ENCODE results near the gene CD2BP2. TPM values are rescaled to one million over a fixed set of nuclear protein-coding genes. Genes with fewer than 3 reads are reported as not detected.

CD2BP2 gene
- total and polyA plus RNA-seq, 2 of the 8 experiments (the other 6 are each of a cell fraction or from before 2014, with no cell fraction given) = 22.4 to 55.3 TPM

DNA sequence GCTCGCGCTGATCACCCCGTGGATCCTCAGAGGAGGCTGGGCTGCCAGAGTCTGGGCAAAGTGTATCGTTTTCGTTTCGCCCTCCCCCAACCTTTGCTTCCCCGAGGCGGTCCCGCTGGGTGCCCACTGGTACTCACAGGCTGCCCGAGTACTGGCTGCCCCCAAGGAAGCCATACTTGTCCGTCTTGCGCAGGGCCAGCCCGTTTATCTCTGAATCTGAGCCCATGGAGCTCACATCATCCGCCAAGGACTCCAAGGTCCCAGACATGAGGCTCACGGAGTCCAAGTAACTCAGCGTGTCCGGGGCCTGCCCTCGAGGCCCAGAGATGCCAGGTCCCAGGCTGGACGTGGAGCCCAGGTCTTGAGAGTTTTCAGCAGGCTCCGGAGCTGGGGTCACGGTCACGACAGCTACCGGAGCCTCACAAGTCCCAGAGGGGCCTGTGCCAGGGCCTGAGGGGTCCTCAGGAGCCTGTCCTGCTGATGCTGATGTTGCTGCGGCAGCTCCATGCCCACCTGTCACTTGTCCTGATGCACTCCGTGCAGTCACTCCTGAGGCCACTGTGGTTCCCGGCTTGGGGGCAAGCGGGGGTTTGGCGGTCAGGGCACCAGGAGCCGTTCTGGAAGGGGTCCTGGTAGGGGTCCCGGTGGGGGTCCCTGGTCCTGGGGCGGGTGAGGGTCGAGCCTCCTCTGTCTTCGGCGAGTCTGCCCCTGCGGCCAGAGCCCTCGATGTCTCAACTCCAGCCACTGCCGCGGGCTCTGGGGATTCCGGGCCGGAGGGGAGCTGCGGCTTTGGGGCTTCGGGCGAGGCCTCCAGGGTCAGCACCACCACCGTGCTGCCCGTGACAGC lies 14.2 kb upstream of the CD2BP2 start (continued):
- TF ChIP-seq, protein P1, sequence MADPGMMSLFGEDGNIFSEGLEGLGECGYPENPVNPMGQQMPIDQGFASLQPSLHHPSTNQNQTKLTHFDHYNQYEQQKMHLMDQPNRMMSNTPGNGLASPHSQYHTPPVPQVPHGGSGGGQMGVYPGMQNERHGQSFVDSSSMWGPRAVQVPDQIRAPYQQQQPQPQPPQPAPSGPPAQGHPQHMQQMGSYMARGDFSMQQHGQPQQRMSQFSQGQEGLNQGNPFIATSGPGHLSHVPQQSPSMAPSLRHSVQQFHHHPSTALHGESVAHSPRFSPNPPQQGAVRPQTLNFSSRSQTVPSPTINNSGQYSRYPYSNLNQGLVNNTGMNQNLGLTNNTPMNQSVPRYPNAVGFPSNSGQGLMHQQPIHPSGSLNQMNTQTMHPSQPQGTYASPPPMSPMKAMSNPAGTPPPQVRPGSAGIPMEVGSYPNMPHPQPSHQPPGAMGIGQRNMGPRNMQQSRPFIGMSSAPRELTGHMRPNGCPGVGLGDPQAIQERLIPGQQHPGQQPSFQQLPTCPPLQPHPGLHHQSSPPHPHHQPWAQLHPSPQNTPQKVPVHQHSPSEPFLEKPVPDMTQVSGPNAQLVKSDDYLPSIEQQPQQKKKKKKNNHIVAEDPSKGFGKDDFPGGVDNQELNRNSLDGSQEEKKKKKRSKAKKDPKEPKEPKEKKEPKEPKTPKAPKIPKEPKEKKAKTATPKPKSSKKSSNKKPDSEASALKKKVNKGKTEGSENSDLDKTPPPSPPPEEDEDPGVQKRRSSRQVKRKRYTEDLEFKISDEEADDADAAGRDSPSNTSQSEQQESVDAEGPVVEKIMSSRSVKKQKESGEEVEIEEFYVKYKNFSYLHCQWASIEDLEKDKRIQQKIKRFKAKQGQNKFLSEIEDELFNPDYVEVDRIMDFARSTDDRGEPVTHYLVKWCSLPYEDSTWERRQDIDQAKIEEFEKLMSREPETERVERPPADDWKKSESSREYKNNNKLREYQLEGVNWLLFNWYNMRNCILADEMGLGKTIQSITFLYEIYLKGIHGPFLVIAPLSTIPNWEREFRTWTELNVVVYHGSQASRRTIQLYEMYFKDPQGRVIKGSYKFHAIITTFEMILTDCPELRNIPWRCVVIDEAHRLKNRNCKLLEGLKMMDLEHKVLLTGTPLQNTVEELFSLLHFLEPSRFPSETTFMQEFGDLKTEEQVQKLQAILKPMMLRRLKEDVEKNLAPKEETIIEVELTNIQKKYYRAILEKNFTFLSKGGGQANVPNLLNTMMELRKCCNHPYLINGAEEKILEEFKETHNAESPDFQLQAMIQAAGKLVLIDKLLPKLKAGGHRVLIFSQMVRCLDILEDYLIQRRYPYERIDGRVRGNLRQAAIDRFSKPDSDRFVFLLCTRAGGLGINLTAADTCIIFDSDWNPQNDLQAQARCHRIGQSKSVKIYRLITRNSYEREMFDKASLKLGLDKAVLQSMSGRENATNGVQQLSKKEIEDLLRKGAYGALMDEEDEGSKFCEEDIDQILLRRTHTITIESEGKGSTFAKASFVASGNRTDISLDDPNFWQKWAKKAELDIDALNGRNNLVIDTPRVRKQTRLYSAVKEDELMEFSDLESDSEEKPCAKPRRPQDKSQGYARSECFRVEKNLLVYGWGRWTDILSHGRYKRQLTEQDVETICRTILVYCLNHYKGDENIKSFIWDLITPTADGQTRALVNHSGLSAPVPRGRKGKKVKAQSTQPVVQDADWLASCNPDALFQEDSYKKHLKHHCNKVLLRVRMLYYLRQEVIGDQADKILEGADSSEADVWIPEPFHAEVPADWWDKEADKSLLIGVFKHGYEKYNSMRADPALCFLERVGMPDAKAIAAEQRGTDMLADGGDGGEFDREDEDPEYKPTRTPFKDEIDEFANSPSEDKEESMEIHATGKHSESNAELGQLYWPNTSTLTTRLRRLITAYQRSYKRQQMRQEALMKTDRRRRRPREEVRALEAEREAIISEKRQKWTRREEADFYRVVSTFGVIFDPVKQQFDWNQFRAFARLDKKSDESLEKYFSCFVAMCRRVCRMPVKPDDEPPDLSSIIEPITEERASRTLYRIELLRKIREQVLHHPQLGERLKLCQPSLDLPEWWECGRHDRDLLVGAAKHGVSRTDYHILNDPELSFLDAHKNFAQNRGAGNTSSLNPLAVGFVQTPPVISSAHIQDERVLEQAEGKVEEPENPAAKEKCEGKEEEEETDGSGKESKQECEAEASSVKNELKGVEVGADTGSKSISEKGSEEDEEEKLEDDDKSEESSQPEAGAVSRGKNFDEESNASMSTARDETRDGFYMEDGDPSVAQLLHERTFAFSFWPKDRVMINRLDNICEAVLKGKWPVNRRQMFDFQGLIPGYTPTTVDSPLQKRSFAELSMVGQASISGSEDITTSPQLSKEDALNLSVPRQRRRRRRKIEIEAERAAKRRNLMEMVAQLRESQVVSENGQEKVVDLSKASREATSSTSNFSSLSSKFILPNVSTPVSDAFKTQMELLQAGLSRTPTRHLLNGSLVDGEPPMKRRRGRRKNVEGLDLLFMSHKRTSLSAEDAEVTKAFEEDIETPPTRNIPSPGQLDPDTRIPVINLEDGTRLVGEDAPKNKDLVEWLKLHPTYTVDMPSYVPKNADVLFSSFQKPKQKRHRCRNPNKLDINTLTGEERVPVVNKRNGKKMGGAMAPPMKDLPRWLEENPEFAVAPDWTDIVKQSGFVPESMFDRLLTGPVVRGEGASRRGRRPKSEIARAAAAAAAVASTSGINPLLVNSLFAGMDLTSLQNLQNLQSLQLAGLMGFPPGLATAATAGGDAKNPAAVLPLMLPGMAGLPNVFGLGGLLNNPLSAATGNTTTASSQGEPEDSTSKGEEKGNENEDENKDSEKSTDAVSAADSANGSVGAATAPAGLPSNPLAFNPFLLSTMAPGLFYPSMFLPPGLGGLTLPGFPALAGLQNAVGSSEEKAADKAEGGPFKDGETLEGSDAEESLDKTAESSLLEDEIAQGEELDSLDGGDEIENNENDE (IDR thresholded peaks at IDR 0.05; ENCODE audit: insufficient replicate concordance, low read length) = no peak
- TF ChIP-seq, protein P2, sequence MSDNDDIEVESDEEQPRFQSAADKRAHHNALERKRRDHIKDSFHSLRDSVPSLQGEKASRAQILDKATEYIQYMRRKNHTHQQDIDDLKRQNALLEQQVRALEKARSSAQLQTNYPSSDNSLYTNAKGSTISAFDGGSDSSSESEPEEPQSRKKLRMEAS (IDR thresholded peaks at IDR 0.05) = no peak
- no peak for TF ChIP-seq SP2 (IDR thresholded peaks at IDR 0.05; ENCODE audit: low read length)
- TF ChIP-seq, protein P3, sequence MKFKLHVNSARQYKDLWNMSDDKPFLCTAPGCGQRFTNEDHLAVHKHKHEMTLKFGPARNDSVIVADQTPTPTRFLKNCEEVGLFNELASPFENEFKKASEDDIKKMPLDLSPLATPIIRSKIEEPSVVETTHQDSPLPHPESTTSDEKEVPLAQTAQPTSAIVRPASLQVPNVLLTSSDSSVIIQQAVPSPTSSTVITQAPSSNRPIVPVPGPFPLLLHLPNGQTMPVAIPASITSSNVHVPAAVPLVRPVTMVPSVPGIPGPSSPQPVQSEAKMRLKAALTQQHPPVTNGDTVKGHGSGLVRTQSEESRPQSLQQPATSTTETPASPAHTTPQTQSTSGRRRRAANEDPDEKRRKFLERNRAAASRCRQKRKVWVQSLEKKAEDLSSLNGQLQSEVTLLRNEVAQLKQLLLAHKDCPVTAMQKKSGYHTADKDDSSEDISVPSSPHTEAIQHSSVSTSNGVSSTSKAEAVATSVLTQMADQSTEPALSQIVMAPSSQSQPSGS (IDR thresholded peaks at IDR 0.05; ENCODE audit: low read length) = no peak
- no peak for TF ChIP-seq BRCA1 (IDR thresholded peaks at IDR 0.05; ENCODE audit: low read depth, low read length)

Data from H1 (cell line).